ENCODE measurements around the gene RRP12. TPM values are rescaled to one million over a fixed set of nuclear protein-coding genes. Genes with fewer than 3 reads are reported as not detected.
A peak's percentile ranks its signal among the peaks of the same experiment; 100 is the strongest.

Gene RRP12
- total and polyA plus RNA-seq, 5 donors from 2014 or later: 5.1 to 82.0 (median 7.6) TPM

DNA sequence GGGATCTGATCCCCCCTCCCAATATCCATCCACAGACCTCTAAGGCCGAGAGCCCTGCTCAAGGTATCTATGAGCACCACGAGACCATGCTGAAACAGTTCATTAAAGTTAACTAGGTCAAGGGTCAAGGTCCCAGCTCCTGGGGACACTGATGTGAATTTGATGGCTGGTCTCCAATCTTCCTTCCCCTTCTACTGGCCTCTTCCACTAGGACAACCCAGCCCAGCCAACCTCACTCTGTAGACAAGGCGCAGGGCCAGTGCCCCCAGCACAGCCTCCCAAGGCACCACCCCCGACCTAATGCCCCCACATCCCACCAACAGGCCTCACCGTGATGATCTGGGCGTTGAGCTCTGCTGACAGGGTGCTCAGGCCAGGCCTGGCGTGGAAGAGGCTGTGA, 15.6 kb downstream of the RRP12 start:
- H3K4me1 Mint-ChIP-seq: peaks cover 0 to 2% (median 0%) of the 10 kb centered on the region in 4 donors
- DNase-seq (no peak), ATAC-seq (ENCODE audit: low read depth in 2 of 2) (peak in 1 of 2 donors; percentile 23)
- no peak overlapping the region for H3K27ac ChIP-seq (ENCODE audit: insufficient read depth, low read length, poor library complexity, severe bottlenecking)
- H3K9me3 ChIP-seq (ENCODE audit: control insufficient read depth in 2 of 2, low read length in 2 of 2): no peaks in the 10 kb centered on the region
- H3K36me3 ChIP-seq (ENCODE audit: control insufficient read depth, insufficient read depth, low read length): peaks cover 23% of the 10 kb centered on the region
- H3K27me3 ChIP-seq (ENCODE audit: control insufficient read depth, insufficient read depth, low read length): no peaks in the 10 kb centered on the region
- peaks cover 20% of the 10 kb centered on the region for H3K36me3 Mint-ChIP-seq
- no peaks in the 10 kb centered on the region for H3K27me3 Mint-ChIP-seq
- H3K9me3 Mint-ChIP-seq: no peaks in the 10 kb centered on the region
- no peak overlapping the region for H3K4me3 ChIP-seq (ENCODE audit: low read depth, low read length)
- no peaks in the 10 kb centered on the region for H3K4me1 ChIP-seq (ENCODE audit: control insufficient read depth, insufficient read depth, low read length, poor library complexity, severe bottlenecking)
- H3K4me3 Mint-ChIP-seq: no peak overlapping the region
- peak overlapping the region in 2 of 3 donors; percentile 31 to 35 for H3K27ac Mint-ChIP-seq

DNA sequence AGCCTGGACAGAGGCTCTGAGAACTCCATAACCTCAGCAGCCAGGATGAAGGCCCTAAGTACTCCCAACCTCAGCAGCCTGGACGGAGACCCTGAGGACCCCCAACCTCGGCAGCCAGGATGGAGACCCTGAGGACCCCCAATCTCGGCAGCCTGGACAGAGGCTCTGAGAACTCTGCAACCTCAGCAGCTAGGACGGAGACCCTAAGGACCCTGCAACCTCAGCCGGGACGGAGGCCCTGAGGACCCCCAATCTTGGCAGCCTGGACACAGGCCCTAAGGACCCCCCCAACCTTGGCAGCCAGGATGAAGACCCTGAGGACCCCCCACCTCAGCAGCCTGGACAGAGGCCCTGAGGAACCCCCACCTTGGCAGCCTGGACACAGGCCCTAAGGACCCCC, 16.5 kb downstream of the RRP12 start:
- Histone ChIP-seq H3K36me3 (ENCODE audit: control insufficient read depth, insufficient read depth, low read length) (peaks cover 16% of the 10 kb centered on the region), H3K9me3 (ENCODE audit: control insufficient read depth in 2 of 2, low read length in 2 of 2) (no peaks in the 10 kb centered on the region), H3K4me3 (ENCODE audit: low read depth, low read length) (no peak overlapping the region), H3K27ac (ENCODE audit: insufficient read depth, low read length, poor library complexity, severe bottlenecking) (no peak overlapping the region), H3K27me3 (ENCODE audit: control insufficient read depth, insufficient read depth, low read length) (no peaks in the 10 kb centered on the region), H3K4me1 (ENCODE audit: control insufficient read depth, insufficient read depth, low read length, poor library complexity, severe bottlenecking) (no peaks in the 10 kb centered on the region)
- ATAC-seq (ENCODE audit: low read depth in 2 of 2) (no peak), DNase-seq (no peak)
- Mint-ChIP-seq H3K4me1 (peaks cover 0 to 2% (median 0%) of the 10 kb centered on the region in 4 donors), H3K27ac (no peak overlapping the region), H3K9me3 (no peaks in the 10 kb centered on the region), H3K27me3 (no peaks in the 10 kb centered on the region), H3K4me3 (no peak overlapping the region), H3K36me3 (peaks cover 21% of the 10 kb centered on the region)

DNA sequence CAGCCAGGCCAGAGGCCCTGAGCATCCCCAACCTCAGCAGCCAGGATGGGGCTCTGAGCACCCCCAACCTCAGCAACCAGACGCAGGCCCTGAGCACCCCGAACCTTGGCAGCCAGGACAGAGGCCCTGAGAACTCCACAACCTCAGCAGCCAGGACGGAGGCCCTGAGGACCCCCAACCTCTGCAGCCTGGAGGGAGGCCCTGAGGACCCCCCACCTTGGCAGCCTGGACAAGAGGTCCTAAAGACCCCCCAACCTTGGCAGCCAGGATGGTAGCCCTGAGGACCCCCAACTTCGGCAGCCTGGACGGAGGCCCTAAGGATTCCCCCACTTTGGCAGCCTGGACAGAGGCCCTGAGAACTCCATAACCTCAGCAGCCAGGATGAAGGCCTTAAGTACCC, 17.0 kb downstream of the RRP12 start:
- Histone ChIP-seq H3K4me1 (ENCODE audit: control insufficient read depth, insufficient read depth, low read length, poor library complexity, severe bottlenecking) (no peaks in the 10 kb centered on the region), H3K27ac (ENCODE audit: insufficient read depth, low read length, poor library complexity, severe bottlenecking) (no peak overlapping the region), H3K4me3 (ENCODE audit: low read depth, low read length) (no peak overlapping the region), H3K36me3 (ENCODE audit: control insufficient read depth, insufficient read depth, low read length) (peaks cover 19% of the 10 kb centered on the region), H3K27me3 (ENCODE audit: control insufficient read depth, insufficient read depth, low read length) (no peaks in the 10 kb centered on the region), H3K9me3 (ENCODE audit: control insufficient read depth in 2 of 2, low read length in 2 of 2) (no peaks in the 10 kb centered on the region)
- Mint-ChIP-seq H3K9me3 (no peaks in the 10 kb centered on the region), H3K4me1 (peaks cover 0 to 2% (median 0%) of the 10 kb centered on the region in 4 donors), H3K4me3 (no peak overlapping the region), H3K36me3 (peaks cover 21% of the 10 kb centered on the region), H3K27ac (no peak overlapping the region), H3K27me3 (no peaks in the 10 kb centered on the region)
- ATAC-seq (ENCODE audit: low read depth in 2 of 2): no peak
- DNase-seq: no peak

DNA sequence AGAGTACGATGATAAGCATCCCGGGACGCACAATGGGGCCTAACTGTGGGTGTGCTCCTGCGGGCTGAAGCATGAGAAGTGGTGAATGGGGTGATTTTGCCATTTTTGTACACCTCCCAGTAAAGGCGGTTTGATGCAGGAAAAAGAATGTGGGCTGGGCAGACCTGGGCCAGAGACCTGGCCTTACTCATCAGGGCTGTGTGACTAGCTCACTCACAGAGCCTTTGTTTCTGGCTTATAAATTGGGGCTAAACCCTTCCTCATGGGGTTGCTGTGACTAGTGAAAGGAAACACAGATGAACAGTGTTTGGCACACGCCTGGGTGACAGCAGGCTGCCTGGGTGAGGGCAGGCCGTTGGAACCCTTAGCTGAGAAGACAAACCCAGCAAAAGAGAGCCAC, 18.0 kb downstream of the RRP12 start:
- peaks cover 21% of the 10 kb centered on the region for H3K36me3 ChIP-seq (ENCODE audit: control insufficient read depth, insufficient read depth, low read length)
- ATAC-seq (ENCODE audit: low read depth in 2 of 2): no peak
- Mint-ChIP-seq H3K9me3 (no peaks in the 10 kb centered on the region), H3K27me3 (no peaks in the 10 kb centered on the region), H3K27ac (no peak overlapping the region), H3K36me3 (peaks cover 15% of the 10 kb centered on the region), H3K4me3 (no peak overlapping the region), H3K4me1 (no peaks in the 10 kb centered on the region)
- no peak for DNase-seq
- no peak overlapping the region for H3K4me3 ChIP-seq (ENCODE audit: low read depth, low read length)
- H3K27ac ChIP-seq (ENCODE audit: insufficient read depth, low read length, poor library complexity, severe bottlenecking): no peak overlapping the region
- no peaks in the 10 kb centered on the region for H3K4me1 ChIP-seq (ENCODE audit: control insufficient read depth, insufficient read depth, low read length, poor library complexity, severe bottlenecking)
- no peaks in the 10 kb centered on the region for H3K9me3 ChIP-seq (ENCODE audit: control insufficient read depth in 2 of 2, low read length in 2 of 2)
- no peaks in the 10 kb centered on the region for H3K27me3 ChIP-seq (ENCODE audit: control insufficient read depth, insufficient read depth, low read length)

- H3K9me3 Mint-ChIP-seq: no peaks in the 10 kb centered on the region
- peaks cover 25% of the 10 kb centered on the region for H3K36me3 ChIP-seq (ENCODE audit: control insufficient read depth, insufficient read depth, low read length)
- peaks cover 14% of the 10 kb centered on the region for H3K36me3 Mint-ChIP-seq
Observed at GRCh38 chr10:97381626-97382025, 19.5 kb downstream of the RRP12 start.

DNA sequence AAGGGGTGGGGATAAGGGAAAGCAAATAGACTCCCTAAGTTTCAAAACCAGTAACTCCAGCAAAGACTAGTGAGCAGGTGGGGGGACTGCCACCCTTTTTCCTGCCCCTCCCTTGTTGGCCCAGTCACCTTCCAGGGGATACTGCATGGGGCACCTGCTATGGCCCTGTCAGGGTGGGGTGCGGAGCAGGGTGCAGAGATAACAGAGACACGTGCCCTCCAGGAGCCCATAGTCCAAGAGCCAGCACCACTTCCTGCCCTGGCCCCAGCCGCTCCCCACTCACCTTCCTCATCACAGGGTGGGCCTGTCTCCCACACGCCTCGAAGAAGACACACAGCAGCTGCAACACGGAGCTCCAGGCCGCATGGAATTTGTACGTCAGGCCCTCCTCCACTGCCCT, 20.6 kb downstream of the RRP12 start:
- H3K4me3 Mint-ChIP-seq: no peak overlapping the region

More at GRCh38 chr10:97381626-97382025, 19.5 kb downstream of the RRP12 start:
- no peaks in the 10 kb centered on the region for H3K27me3 ChIP-seq (ENCODE audit: control insufficient read depth, insufficient read depth, low read length)
- no peaks in the 10 kb centered on the region for H3K4me1 Mint-ChIP-seq
- H3K27me3 Mint-ChIP-seq: no peaks in the 10 kb centered on the region
- no peak overlapping the region for H3K27ac ChIP-seq (ENCODE audit: insufficient read depth, low read length, poor library complexity, severe bottlenecking)
- H3K4me1 ChIP-seq (ENCODE audit: control insufficient read depth, insufficient read depth, low read length, poor library complexity, severe bottlenecking): no peaks in the 10 kb centered on the region
- H3K4me3 Mint-ChIP-seq: no peak overlapping the region
- DNase-seq (no peak), ATAC-seq (ENCODE audit: low read depth in 2 of 2) (no peak)
- H3K4me3 ChIP-seq (ENCODE audit: low read depth, low read length): no peak overlapping the region
- no peaks in the 10 kb centered on the region for H3K9me3 ChIP-seq (ENCODE audit: control insufficient read depth in 2 of 2, low read length in 2 of 2)
- no peak overlapping the region for H3K27ac Mint-ChIP-seq

GRCh38 chr10:97378933-97379921, 21.9 kb downstream of the RRP12 start:
- Mint-ChIP-seq H3K9me3 (no peaks in the 10 kb centered on the region), H3K36me3 (peaks cover 16% of the 10 kb centered on the region), H3K27ac (no peak overlapping the region), H3K4me1 (no peaks in the 10 kb centered on the region), H3K27me3 (no peaks in the 10 kb centered on the region), H3K4me3 (no peak overlapping the region)
- Histone ChIP-seq H3K27ac (ENCODE audit: insufficient read depth, low read length, poor library complexity, severe bottlenecking) (no peak overlapping the region), H3K4me1 (ENCODE audit: control insufficient read depth, insufficient read depth, low read length, poor library complexity, severe bottlenecking) (no peaks in the 10 kb centered on the region), H3K36me3 (ENCODE audit: control insufficient read depth, insufficient read depth, low read length) (peaks cover 25% of the 10 kb centered on the region), H3K4me3 (ENCODE audit: low read depth, low read length) (no peak overlapping the region), H3K27me3 (ENCODE audit: control insufficient read depth, insufficient read depth, low read length) (no peaks in the 10 kb centered on the region), H3K9me3 (ENCODE audit: control insufficient read depth in 2 of 2, low read length in 2 of 2) (no peaks in the 10 kb centered on the region)
- DNase-seq: no peak
- ATAC-seq (ENCODE audit: low read depth in 2 of 2): no peak

More for the DNA sequence above, 20.6 kb downstream of the RRP12 start:
- Mint-ChIP-seq H3K27me3 (no peaks in the 10 kb centered on the region), H3K36me3 (peaks cover 16% of the 10 kb centered on the region), H3K27ac (no peak overlapping the region), H3K9me3 (no peaks in the 10 kb centered on the region), H3K4me1 (no peaks in the 10 kb centered on the region)
- Histone ChIP-seq H3K27me3 (ENCODE audit: control insufficient read depth, insufficient read depth, low read length) (no peaks in the 10 kb centered on the region), H3K4me1 (ENCODE audit: control insufficient read depth, insufficient read depth, low read length, poor library complexity, severe bottlenecking) (no peaks in the 10 kb centered on the region), H3K27ac (ENCODE audit: insufficient read depth, low read length, poor library complexity, severe bottlenecking) (no peak overlapping the region), H3K9me3 (ENCODE audit: control insufficient read depth in 2 of 2, low read length in 2 of 2) (no peaks in the 10 kb centered on the region), H3K4me3 (ENCODE audit: low read depth, low read length) (no peak overlapping the region), H3K36me3 (ENCODE audit: control insufficient read depth, insufficient read depth, low read length) (peaks cover 25% of the 10 kb centered on the region)
- DNase-seq (no peak), ATAC-seq (ENCODE audit: low read depth in 2 of 2) (no peak)

GRCh38 chr10:97376413-97376812, 24.7 kb downstream of the RRP12 start:
- Histone ChIP-seq H3K4me3 (ENCODE audit: low read depth, low read length) (no peak overlapping the region), H3K4me1 (ENCODE audit: control insufficient read depth, insufficient read depth, low read length, poor library complexity, severe bottlenecking) (no peaks in the 10 kb centered on the region), H3K9me3 (ENCODE audit: control insufficient read depth in 2 of 2, low read length in 2 of 2) (no peaks in the 10 kb centered on the region), H3K27me3 (ENCODE audit: control insufficient read depth, insufficient read depth, low read length) (no peaks in the 10 kb centered on the region), H3K36me3 (ENCODE audit: control insufficient read depth, insufficient read depth, low read length) (peaks cover 22% of the 10 kb centered on the region), H3K27ac (ENCODE audit: insufficient read depth, low read length, poor library complexity, severe bottlenecking) (no peak overlapping the region)
- Mint-ChIP-seq H3K27me3 (no peaks in the 10 kb centered on the region), H3K4me1 (no peaks in the 10 kb centered on the region), H3K4me3 (no peak overlapping the region), H3K9me3 (no peaks in the 10 kb centered on the region), H3K36me3 (peaks cover 34% of the 10 kb centered on the region), H3K27ac (peak overlapping the region in 1 of 3 donors; percentile 38)
- DNase-seq: peak in 1 of 3 donors; percentile 14
- no peak for ATAC-seq (ENCODE audit: low read depth in 2 of 2)

All from CD4-positive, CD25-positive, alpha-beta regulatory T cell (primary cell).